AG10803 (cell line): Measurements from ENCODE around the gene ANXA2.
A peak's percentile ranks its signal among the peaks of the same experiment; 100 is the strongest.

Experiments used
- DNase-seq: peaks from one replicate; pipeline ENCODE4 v3.0.0; 2010; ENCODE audit warnings: low read depth
- H3K4me3 ChIP-seq: 2 replicates; pipeline ENCODE4 v1.5.1; 2011; ENCODE audit warnings: mild to moderate bottlenecking, low read length, control low read depth
- CTCF ChIP-seq: conservative IDR thresholded peaks from 2 replicates; pipeline ENCODE4 v1.5.1; 2011; ENCODE audit warnings: mild to moderate bottlenecking, low read length, control low read depth, inconsistent platforms

Gene ANXA2

GRCh38 chr15:60399246-60399915, 1.6 kb upstream of the ANXA2 start:
- no peak for DNase-seq
- TF ChIP-seq CTCF: no peak
- H3K4me3 ChIP-seq: peak overlapping the region; percentile 60

DNA sequence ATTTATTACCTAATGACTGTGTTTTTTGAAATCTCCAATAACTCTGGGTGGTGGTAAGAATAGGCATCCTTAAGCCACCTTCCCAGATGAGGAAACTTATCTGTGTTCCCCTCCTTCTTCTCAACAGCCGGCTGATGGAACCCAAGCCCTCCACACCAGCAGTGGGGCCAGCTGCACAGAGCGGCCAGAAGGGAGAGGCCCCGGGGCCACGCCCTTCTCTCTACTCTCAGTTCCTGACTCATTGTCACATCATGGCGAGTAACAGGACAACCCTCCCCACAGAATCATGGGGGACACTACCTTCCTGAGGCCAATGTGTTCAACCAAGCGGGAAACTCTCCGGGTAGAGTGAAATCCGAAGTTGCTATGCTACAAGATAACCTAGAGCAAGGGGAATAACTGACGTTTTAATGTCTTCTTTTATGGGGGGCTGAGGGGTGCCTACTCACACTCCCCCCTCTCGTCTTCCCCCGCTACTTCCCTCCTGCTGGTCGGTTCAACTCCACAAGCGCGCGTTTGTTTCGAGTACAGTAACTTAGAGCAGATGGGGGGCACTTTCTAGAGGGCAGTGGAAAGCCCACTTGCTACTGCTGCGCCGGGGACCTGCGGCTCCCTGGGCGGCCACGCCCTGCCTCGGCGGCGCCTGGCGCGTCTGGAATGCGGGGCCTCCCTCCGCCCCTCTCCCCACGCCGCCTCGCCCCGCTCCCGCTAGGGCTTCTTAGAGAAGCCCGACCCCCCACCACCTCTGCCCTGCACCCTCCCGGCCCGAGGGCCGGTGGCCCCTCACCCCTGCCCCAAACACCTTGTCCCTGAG, 621 bp downstream of the ANXA2 start:
- H3K4me3 ChIP-seq: peak overlapping the region; percentile 97
- DNase-seq: peak; percentile 82
- no peak for TF ChIP-seq CTCF

DNA sequence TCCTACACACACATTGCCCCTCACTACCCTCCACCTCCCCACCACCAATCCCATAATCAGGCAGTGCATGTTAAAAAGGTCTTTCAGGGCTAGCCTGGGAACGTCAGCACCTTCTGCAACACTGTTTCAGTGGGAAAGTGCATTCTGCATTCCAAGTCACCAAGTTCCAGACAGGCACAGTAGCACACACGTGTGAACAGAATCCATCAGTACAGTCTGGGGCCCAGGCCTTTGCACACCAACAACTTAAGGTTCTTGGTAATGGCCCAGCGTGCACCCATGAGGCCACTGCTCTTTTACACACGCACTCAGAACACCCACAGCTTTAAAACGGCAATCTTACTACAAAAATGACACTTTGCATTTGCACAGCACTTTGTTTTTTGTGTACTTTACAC, 1.2 kb downstream of the ANXA2 start:
- peak overlapping the region; percentile 97 for H3K4me3 ChIP-seq
- DNase-seq: peak; percentile 61
- no peak for TF ChIP-seq CTCF

DNA sequence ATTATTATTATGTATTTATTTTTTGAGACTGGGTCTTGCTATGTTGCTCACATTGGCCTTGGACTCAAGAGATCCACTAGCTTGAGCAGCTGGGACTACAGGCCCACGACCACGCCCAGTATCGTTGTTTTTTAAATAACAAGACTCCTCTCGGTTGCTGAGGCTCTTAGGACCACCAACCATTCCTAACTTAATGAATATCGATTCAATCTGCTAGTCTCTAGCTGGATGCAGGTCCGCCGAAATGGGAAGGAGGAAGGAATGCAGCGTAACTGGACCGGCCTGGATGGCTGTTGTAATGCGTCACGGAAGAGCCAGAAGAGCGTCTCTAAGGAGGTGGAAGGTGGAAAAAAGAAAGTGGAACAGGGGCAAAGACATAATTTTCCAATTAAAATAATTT, 1.7 kb downstream of the ANXA2 start:
- H3K4me3 ChIP-seq: peak overlapping the region; percentile 97
- TF ChIP-seq CTCF: no peak
- peak; percentile 55 for DNase-seq

DNA sequence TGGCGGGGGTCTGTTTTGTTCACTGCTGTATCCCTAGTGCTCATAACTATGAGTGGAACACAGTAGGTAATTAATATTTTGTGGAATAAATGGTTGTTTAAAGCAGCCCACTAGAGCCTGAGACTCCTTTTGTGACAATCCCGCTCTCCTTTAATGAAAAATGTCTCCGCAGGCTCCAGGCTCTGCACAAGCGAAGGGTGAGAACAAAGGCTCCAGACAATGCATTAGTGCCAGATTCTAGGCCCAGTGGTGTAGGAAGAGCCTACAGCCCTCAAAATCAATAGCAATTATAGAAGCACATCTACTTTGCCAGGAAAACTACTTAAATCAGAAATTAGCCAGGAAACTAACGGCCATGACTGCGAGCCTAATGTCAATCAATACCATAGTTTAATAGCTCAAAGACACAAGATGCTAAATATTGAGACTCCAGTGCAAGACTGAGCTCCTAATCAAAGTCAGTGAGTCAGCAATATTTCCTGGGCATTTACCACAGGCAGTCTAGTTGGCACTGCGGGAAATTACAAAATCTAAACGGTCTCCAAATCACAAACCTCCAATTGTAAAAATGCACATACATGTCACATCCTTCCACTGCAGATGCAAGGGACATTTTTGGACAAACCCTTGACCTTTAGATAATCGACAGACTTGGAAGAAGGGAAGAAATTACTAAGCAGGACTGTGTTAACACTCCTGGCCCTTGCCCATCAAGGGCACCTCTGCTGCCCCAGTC, 2.3 kb downstream of the ANXA2 start:
- no peak for TF ChIP-seq CTCF
- peak; percentile 48 for DNase-seq
- peak overlapping the region; percentile 97 for H3K4me3 ChIP-seq

- TF ChIP-seq CTCF: no peak
- peak; percentile 76 for DNase-seq
- peak overlapping the region; percentile 97 for H3K4me3 ChIP-seq
Observed at GRCh38 chr15:60394689-60395097, 3.1 kb downstream of the ANXA2 start.
